ENCODE data around the gene ATP2C1. TPM values are rescaled to one million over a fixed set of nuclear protein-coding genes. Genes with fewer than 3 reads are reported as not detected.

ATP2C1 gene
- total and polyA plus RNA-seq, 2 donors (not counting 3 experiments of a cell fraction or from before 2014, with no cell fraction given): 50.1 to 73.3 TPM

DNA sequence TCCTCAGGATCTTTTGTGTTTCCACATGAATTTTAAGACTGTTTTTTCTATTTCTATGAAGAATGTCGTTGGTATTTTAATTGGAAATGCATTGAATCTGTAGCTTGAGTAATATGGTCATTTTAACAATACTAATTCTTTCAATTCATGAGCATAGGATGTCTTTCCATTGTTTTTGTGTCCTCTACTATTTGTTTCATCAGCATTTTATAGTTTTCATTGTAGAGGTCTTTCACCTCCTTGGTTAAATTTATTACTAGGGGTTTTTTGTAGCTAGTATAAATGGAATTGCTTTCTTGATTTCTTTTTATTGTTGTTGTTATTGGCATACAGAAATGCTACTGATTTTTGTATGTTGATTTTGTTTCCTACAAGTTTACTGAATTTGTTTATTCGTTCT lies 17.3 kb upstream of the ATP2C1 start:
- Histone ChIP-seq H3K9ac (replicated peaks; ENCODE audit: extremely low read depth, insufficient read depth, low read length) (no peak overlapping the region), H3K9me3 (replicated peaks; ENCODE audit: control insufficient read depth, insufficient read depth, low read length) (no peaks in the 10 kb centered on the region), H3K27ac (ENCODE audit: insufficient read depth, low read depth, low read length) (no peak overlapping the region), H3K27me3 (ENCODE audit: control insufficient read depth in 2 of 2, insufficient read depth in 2 of 2, low read length in 2 of 2) (no peaks in the 10 kb centered on the region), H3K4me2 (ENCODE audit: insufficient read depth, low read length) (no peak overlapping the region), H3K9me1 (replicated peaks; ENCODE audit: control insufficient read depth, extremely low read depth, insufficient read depth, low read length) (no peaks in the 10 kb centered on the region), H2AFZ (ENCODE audit: low read depth, low read length) (no peak overlapping the region), H3K79me2 (ENCODE audit: control insufficient read depth, insufficient read depth, low read length) (no peaks in the 10 kb centered on the region), H4K20me1 (replicated peaks; ENCODE audit: control insufficient read depth, extremely low read depth, insufficient read depth, low read length) (no peaks in the 10 kb centered on the region), H3K4me3 (replicated peaks in 1 of 3; ENCODE audit: insufficient read depth in 1 of 3, low read depth in 1 of 3, low read length in 3 of 3) (no peak overlapping the region), H3K4me1 (ENCODE audit: control insufficient read depth, extremely low read depth, insufficient read depth, low read length) (no peaks in the 10 kb centered on the region), H3K36me3 (ENCODE audit: control insufficient read depth in 2 of 2, extremely low read depth in 1 of 2, insufficient read depth in 2 of 2, low read length in 2 of 2) (no peaks in the 10 kb centered on the region)
- dilution Hi-C loops (cut with MboI; ENCODE audit: extremely low pct_ligation_motif_present, low sequenced_read_pairs) (no loop called here), intact Hi-C loops (cut with micrococcal nuclease) (no loop called here)
- ChIA-PET POLR2A (no interaction called here), CTCF (interaction anchor here (0.8 kb wide), 1 partner anchor 17 kb away, joined by 3 read pairs; the partner anchor contains the start of gene ATP2C1)
- BruUV-seq (replicated peaks): no TSS peak
- no peak for FAIRE-seq
- no peak for DNase-seq (ENCODE audit: low read depth, low spot score)
- TF ChIP-seq, protein P1, sequence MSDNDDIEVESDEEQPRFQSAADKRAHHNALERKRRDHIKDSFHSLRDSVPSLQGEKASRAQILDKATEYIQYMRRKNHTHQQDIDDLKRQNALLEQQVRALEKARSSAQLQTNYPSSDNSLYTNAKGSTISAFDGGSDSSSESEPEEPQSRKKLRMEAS (IDR thresholded peaks at IDR 0.05; ENCODE audit: insufficient read depth, insufficient read length): no peak

DNA sequence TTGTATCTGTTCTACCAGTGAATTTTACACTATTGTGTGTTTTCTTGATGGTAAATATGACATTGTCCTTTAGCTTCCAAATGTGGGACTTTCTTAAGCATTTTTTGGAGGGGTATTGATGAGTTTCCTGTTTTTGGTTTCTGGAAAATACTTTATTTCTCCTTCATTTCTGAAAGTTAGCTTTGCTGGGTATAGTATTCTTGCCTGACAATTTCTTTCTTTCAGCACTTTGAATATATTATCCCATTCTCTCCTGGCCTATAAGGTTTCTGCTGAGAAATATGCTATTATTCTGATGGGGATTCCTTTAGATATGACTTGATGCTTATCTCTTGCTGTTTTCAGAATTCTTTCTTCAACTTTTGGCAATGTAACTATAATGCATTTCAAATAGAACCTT lies 15.4 kb upstream of the ATP2C1 start:
- dilution Hi-C loops (cut with MboI; ENCODE audit: extremely low pct_ligation_motif_present, low sequenced_read_pairs): no loop called here
- H3K36me3 ChIP-seq (ENCODE audit: control insufficient read depth in 2 of 2, extremely low read depth in 1 of 2, insufficient read depth in 2 of 2, low read length in 2 of 2): no peaks in the 10 kb centered on the region
- H3K79me2 ChIP-seq (ENCODE audit: control insufficient read depth, insufficient read depth, low read length): no peaks in the 10 kb centered on the region
- TF ChIP-seq MYC (IDR thresholded peaks at IDR 0.05; ENCODE audit: low read depth, low read length) (no peak), FOS (IDR thresholded peaks at IDR 0.05; ENCODE audit: borderline replicate concordance, insufficient read depth, low read length) (no peak), POLR2AphosphoS5 (IDR thresholded peaks at IDR 0.05; ENCODE audit: insufficient read depth, low read depth, low read length) (no peak), EZH2 (IDR thresholded peaks at IDR 0.05; ENCODE audit: borderline replicate concordance, low read depth, low read length, severe bottlenecking) (no peak)
- no peak overlapping the region for H2AFZ ChIP-seq (ENCODE audit: low read depth, low read length)
- no peaks in the 10 kb centered on the region for H3K9me3 ChIP-seq (replicated peaks; ENCODE audit: control insufficient read depth, insufficient read depth, low read length)
- no peak overlapping the region for H3K4me2 ChIP-seq (ENCODE audit: insufficient read depth, low read length)
- no peaks in the 10 kb centered on the region for H3K9me1 ChIP-seq (replicated peaks; ENCODE audit: control insufficient read depth, extremely low read depth, insufficient read depth, low read length)
- H3K27ac ChIP-seq (ENCODE audit: insufficient read depth, low read depth, low read length): no peak overlapping the region
- H3K4me3 ChIP-seq (replicated peaks in 1 of 3; ENCODE audit: insufficient read depth in 1 of 3, low read depth in 1 of 3, low read length in 3 of 3): no peak overlapping the region
- H3K9ac ChIP-seq (replicated peaks; ENCODE audit: extremely low read depth, insufficient read depth, low read length): no peak overlapping the region
- no peaks in the 10 kb centered on the region for H4K20me1 ChIP-seq (replicated peaks; ENCODE audit: control insufficient read depth, extremely low read depth, insufficient read depth, low read length)
- POLR2A ChIA-PET: no interaction called here
- no peak for FAIRE-seq
- CTCF ChIA-PET: no interaction called here
- intact Hi-C loops (cut with micrococcal nuclease): no loop called here
- H3K4me1 ChIP-seq (ENCODE audit: control insufficient read depth, extremely low read depth, insufficient read depth, low read length): no peaks in the 10 kb centered on the region
- DNase-seq (ENCODE audit: low read depth, low spot score): no peak
- no peaks in the 10 kb centered on the region for H3K27me3 ChIP-seq (ENCODE audit: control insufficient read depth in 2 of 2, insufficient read depth in 2 of 2, low read length in 2 of 2)
- BruUV-seq (replicated peaks): no TSS peak

Measured in endothelial cell of umbilical vein (primary cell).